ENCODE results near the gene GALNT9.

DNA sequence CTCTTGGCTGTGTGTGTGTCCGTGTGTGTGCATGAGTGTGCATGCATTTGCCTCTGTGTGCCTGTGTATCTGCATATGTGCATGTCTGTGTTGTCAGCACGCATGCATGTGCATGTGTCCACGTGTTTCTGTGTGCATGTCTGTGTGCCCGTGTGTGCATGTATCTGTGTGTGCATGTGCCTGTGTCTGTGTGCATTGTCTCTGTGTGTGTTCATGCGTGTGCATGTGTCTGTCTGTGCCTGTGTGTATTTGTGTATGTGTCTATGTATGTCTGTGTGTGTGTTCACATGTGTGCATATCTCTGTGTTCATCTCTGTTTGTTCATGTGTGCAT lies 1.1 kb upstream of the GALNT9 start:
- TF ChIP-seq, protein P1, sequence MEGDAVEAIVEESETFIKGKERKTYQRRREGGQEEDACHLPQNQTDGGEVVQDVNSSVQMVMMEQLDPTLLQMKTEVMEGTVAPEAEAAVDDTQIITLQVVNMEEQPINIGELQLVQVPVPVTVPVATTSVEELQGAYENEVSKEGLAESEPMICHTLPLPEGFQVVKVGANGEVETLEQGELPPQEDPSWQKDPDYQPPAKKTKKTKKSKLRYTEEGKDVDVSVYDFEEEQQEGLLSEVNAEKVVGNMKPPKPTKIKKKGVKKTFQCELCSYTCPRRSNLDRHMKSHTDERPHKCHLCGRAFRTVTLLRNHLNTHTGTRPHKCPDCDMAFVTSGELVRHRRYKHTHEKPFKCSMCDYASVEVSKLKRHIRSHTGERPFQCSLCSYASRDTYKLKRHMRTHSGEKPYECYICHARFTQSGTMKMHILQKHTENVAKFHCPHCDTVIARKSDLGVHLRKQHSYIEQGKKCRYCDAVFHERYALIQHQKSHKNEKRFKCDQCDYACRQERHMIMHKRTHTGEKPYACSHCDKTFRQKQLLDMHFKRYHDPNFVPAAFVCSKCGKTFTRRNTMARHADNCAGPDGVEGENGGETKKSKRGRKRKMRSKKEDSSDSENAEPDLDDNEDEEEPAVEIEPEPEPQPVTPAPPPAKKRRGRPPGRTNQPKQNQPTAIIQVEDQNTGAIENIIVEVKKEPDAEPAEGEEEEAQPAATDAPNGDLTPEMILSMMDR (IDR thresholded peaks at IDR 0.05 in 8 of 11, conservative IDR thresholded peaks at IDR 0.05 in 3 of 11): no peak
- TF ChIP-seq POLR2A (IDR thresholded peaks at IDR 0.05) (no peak), POLR2AphosphoS5 (IDR thresholded peaks at IDR 0.05) (no peak)
